Memory B cell (primary cell): Measurements from ENCODE around the gene EML3.
"Not testable (repeated sequence)": the region's sequence is repeated elsewhere in the genome, so short reads cannot be mapped to it uniquely, and the experiment has no call there.

Source experiments
- ATAC-seq: fragments of 150-1000 bp; cut with Tn5 transposase; 2 replicates; pipeline ENCODE4 v1.10.0; 2021; ENCODE audit warnings: low read depth, mild to moderate bottlenecking, moderate library complexity
- DNase-seq, 2 donors: peaks; one replicate each; pipeline ENCODE4 v3.0.0; 2022; ENCODE audit warnings: low spot score in 2 of 2
- H3K27ac Mint-ChIP-seq: one replicate; pipeline ENCODE4 v1.8.0; 2022; ENCODE audit warnings: mild to moderate bottlenecking, moderate library complexity, mixed read lengths
- H3K27me3 Mint-ChIP-seq: one replicate; pipeline ENCODE4 v1.8.0; 2022; ENCODE audit warnings: mixed read lengths
- H3K36me3 Mint-ChIP-seq: one replicate; pipeline ENCODE4 v1.8.0; 2022; ENCODE audit warnings: mild to moderate bottlenecking, mixed read lengths
- H3K4me1 Mint-ChIP-seq: one replicate; pipeline ENCODE4 v1.8.0; 2022; ENCODE audit warnings: mixed read lengths
- H3K4me3 Mint-ChIP-seq: one replicate; pipeline ENCODE4 v1.8.0; 2022; ENCODE audit warnings: mild to moderate bottlenecking, moderate library complexity, mixed read lengths
- H3K9me3 Mint-ChIP-seq: one replicate; pipeline ENCODE4 v1.8.0; 2022; ENCODE audit warnings: mixed read lengths

Gene EML3

GRCh38 chr11:62575156-62575555 is 37.4 kb downstream of the EML3 start:
- H3K4me1 Mint-ChIP-seq, result peaks cover 31% of the 10 kb centered on the region
- no peaks in the 10 kb centered on the region for H3K9me3 Mint-ChIP-seq
- no peaks in the 10 kb centered on the region for H3K27me3 Mint-ChIP-seq
- peaks cover 37% of the 10 kb centered on the region for H3K36me3 Mint-ChIP-seq
- H3K4me3 Mint-ChIP-seq, result peak overlapping the region; percentile 93
- no peak for ATAC-seq
- no peak for DNase-seq
- H3K27ac Mint-ChIP-seq, result no peak overlapping the region

GRCh38 chr11:62574363-62575071 is 38.1 kb downstream of the EML3 start:
- H3K27me3 Mint-ChIP-seq, result no peaks in the 10 kb centered on the region
- peak overlapping the region; percentile 93 for H3K27ac Mint-ChIP-seq
- DNase-seq (no peak), ATAC-seq (peak; percentile 2)
- no peaks in the 10 kb centered on the region for H3K9me3 Mint-ChIP-seq
- H3K4me1 Mint-ChIP-seq, result peaks cover 32% of the 10 kb centered on the region
- peaks cover 38% of the 10 kb centered on the region for H3K36me3 Mint-ChIP-seq
- H3K4me3 Mint-ChIP-seq, result peak overlapping the region; percentile 93

- DNase-seq (peak; percentile 85 to 96), ATAC-seq (peak; percentile 90)
- peaks cover 38% of the 10 kb centered on the region for H3K36me3 Mint-ChIP-seq
- no peaks in the 10 kb centered on the region for H3K9me3 Mint-ChIP-seq
- H3K27ac Mint-ChIP-seq, result peak within 1 kb of the TSS; percentile 93
- peak within 1 kb of the TSS; percentile 93 for H3K4me3 Mint-ChIP-seq
- no peaks in the 10 kb centered on the region for H3K27me3 Mint-ChIP-seq
- peaks cover 32% of the 10 kb centered on the region for H3K4me1 Mint-ChIP-seq
Observed at GRCh38 chr11:62573592-62574362, 38.8 kb downstream of the EML3 start, which contains the start of gene EEF1G. Gene EEF1G, minus strand, starts transcription at chr11:62573891. Its CDS starts 49 bp downstream, at chr11:62573842.

- peak overlapping the region; percentile 93 for H3K27ac Mint-ChIP-seq
- H3K27me3 Mint-ChIP-seq, result no peaks in the 10 kb centered on the region
- peak overlapping the region; percentile 93 for H3K4me3 Mint-ChIP-seq
- ATAC-seq (peak; percentile 19), DNase-seq (no peak)
- H3K9me3 Mint-ChIP-seq, result no peaks in the 10 kb centered on the region
- peaks cover 35% of the 10 kb centered on the region for H3K36me3 Mint-ChIP-seq
- peaks cover 32% of the 10 kb centered on the region for H3K4me1 Mint-ChIP-seq
Observed at GRCh38 chr11:62573006-62573591, 39.5 kb downstream of the EML3 start.

- ATAC-seq (no peak), DNase-seq (no peak)
- Mint-ChIP-seq H3K36me3 (peaks cover 33% of the 10 kb centered on the region), H3K27ac (peak overlapping the region; percentile 93), H3K4me3 (peak overlapping the region; percentile 93), H3K9me3 (no peaks in the 10 kb centered on the region), H3K4me1 (peaks cover 33% of the 10 kb centered on the region), H3K27me3 (no peaks in the 10 kb centered on the region)
Observed at GRCh38 chr11:62572431-62572830, 40.1 kb downstream of the EML3 start.

GRCh38 chr11:62571493-62571892 is 41.1 kb downstream of the EML3 start:
- H3K27me3 Mint-ChIP-seq, H3K9me3 Mint-ChIP-seq, H3K4me3 Mint-ChIP-seq, ATAC-seq, DNase-seq: not testable (repeated sequence)
- Mint-ChIP-seq H3K36me3 (peaks cover 33% of the 10 kb centered on the region), H3K27ac (peak overlapping the region; percentile 93), H3K4me1 (peaks cover 34% of the 10 kb centered on the region)

- H3K9me3 Mint-ChIP-seq, ATAC-seq, H3K4me3 Mint-ChIP-seq, DNase-seq, H3K27me3 Mint-ChIP-seq: not testable (repeated sequence)
- H3K4me1 Mint-ChIP-seq, result peaks cover 33% of the 10 kb centered on the region
- peak overlapping the region; percentile 93 for H3K27ac Mint-ChIP-seq
- peaks cover 37% of the 10 kb centered on the region for H3K36me3 Mint-ChIP-seq
Observed at GRCh38 chr11:62570903-62571302, 41.7 kb downstream of the EML3 start.

- no peak overlapping the region for H3K4me3 Mint-ChIP-seq
- H3K27me3 Mint-ChIP-seq, result no peaks in the 10 kb centered on the region
- peaks cover 39% of the 10 kb centered on the region for H3K36me3 Mint-ChIP-seq
- H3K9me3 Mint-ChIP-seq, result no peaks in the 10 kb centered on the region
- DNase-seq, result no peak
- no peak overlapping the region for H3K27ac Mint-ChIP-seq
- peaks cover 29% of the 10 kb centered on the region for H3K4me1 Mint-ChIP-seq
- ATAC-seq, result no peak
Observed at GRCh38 chr11:62569611-62570010, 43.0 kb downstream of the EML3 start.

GRCh38 chr11:62567018-62567633 is 45.4 kb downstream of the EML3 start:
- Mint-ChIP-seq H3K27ac (peak overlapping the region; percentile 71), H3K9me3 (no peaks in the 10 kb centered on the region), H3K27me3 (no peaks in the 10 kb centered on the region), H3K4me3 (peak overlapping the region; percentile 46), H3K4me1 (peaks cover 25% of the 10 kb centered on the region), H3K36me3 (peaks cover 37% of the 10 kb centered on the region)
- ATAC-seq, result peak; percentile 76
- no peak for DNase-seq

GRCh38 chr11:62566247-62566646 is 46.3 kb downstream of the EML3 start:
- DNase-seq, result no peak
- Mint-ChIP-seq H3K4me1 (peaks cover 22% of the 10 kb centered on the region), H3K36me3 (peaks cover 34% of the 10 kb centered on the region), H3K27me3 (no peaks in the 10 kb centered on the region), H3K4me3 (no peak overlapping the region), H3K27ac (no peak overlapping the region), H3K9me3 (no peaks in the 10 kb centered on the region)
- no peak for ATAC-seq

GRCh38 chr11:62565100-62565802 is 47.3 kb downstream of the EML3 start:
- no peak for ATAC-seq
- H3K36me3 Mint-ChIP-seq, result peaks cover 29% of the 10 kb centered on the region
- no peak for DNase-seq
- H3K4me3 Mint-ChIP-seq, result no peak overlapping the region
- H3K9me3 Mint-ChIP-seq, result no peaks in the 10 kb centered on the region
- H3K27ac Mint-ChIP-seq, result no peak overlapping the region
- no peaks in the 10 kb centered on the region for H3K27me3 Mint-ChIP-seq
- peaks cover 21% of the 10 kb centered on the region for H3K4me1 Mint-ChIP-seq

GRCh38 chr11:62561677-62562230 is 50.8 kb downstream of the EML3 start:
- H3K36me3 Mint-ChIP-seq, result peaks cover 28% of the 10 kb centered on the region
- H3K4me1 Mint-ChIP-seq, result peaks cover 26% of the 10 kb centered on the region
- not testable (repeated sequence) for DNase-seq, H3K9me3 Mint-ChIP-seq, H3K27me3 Mint-ChIP-seq, ATAC-seq, H3K4me3 Mint-ChIP-seq
- H3K27ac Mint-ChIP-seq, result peak overlapping the region; percentile 31

GRCh38 chr11:62560566-62561103 is 51.9 kb downstream of the EML3 start:
- Mint-ChIP-seq H3K4me1 (peaks cover 34% of the 10 kb centered on the region), H3K27me3 (no peaks in the 10 kb centered on the region), H3K27ac (peak overlapping the region; percentile 81), H3K9me3 (no peaks in the 10 kb centered on the region), H3K4me3 (no peak overlapping the region), H3K36me3 (peaks cover 21% of the 10 kb centered on the region)
- peak; percentile 40 for ATAC-seq
- DNase-seq, result peak; percentile 73 to 74
